Measurements from ENCODE around the gene USO1.

USO1 gene

GRCh38 chr4:75848171-75848760 is 123.9 kb downstream of the USO1 start:
- peak; percentile 55 for DNase-seq

GRCh38 chr4:75848891-75849290 is 124.5 kb downstream of the USO1 start:
- DNase-seq = no peak

DNA sequence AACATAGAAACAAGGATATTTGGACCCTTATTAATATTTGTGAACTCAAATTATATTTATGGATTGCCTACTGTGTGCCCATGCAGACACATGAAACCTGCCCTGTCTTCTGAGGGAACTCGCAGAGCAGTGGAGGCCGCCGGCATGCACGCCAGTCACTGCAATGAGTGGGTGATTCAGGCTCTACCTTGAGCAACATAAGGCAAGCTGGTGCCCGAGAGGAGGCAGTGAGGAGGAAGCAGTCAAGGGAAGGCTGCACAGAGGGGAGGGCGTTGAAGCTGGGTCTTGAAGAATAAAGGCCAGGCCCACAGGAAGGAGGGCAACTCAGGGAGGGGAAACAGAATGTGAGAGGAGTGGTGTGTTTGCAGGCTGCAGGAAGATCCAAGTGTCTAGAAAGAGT is 125.1 kb downstream of the USO1 start:
- no peak for DNase-seq

DNA sequence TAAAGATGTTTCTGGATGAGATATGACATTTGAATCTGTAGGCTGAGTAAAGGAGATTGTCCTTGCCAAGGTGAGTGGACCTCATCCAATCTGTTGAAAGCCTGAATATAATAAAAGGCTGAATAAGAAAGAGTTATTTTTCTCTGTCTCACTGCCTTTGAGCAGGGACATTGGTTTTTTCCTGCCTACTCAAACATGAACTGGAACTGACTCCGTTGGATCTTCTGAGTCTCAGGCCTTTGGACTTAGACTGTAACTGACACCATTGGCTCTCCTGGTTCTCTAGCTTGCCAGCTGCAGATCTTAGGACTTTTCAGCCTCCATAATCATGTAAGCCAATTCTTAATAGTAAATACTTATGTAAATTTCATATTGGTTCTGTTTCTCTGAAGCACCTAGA is 134.3 kb downstream of the USO1 start:
- DNase-seq = no peak

DNA sequence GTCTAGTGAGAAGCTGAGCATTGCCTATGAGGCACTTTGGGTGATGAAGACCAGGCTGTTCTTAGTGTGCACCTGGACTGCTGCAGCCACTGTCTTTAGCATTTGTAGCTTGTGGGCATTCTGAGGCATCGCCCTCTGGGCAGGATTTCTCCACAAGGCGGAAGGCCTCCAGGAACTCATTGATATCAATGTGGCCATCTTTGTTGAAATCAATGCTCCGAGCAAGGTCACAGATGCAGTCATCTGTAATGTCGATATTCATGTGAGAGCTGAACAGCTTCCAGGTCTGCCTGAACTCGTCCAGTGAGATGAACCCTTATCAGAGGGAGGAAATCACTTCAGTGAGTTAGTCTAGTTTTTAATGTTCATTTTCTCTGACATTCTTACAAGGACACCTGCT is 136.2 kb downstream of the USO1 start:
- DNase-seq = no peak

All from NCI-H345 (cell line).